ENCODE measurements around the gene IMPDH2. TPM values are rescaled to one million over a fixed set of nuclear protein-coding genes. Genes with fewer than 3 reads are reported as not detected.

IMPDH2 gene
- total RNA-seq, 4 donors from 2014 or later = 123 to 278 (median 200) TPM

- Histone ChIP-seq H3K4me1 (peaks cover 0 to 8% (median 1%) of the 10 kb centered on the region in 3 donors), H3K27me3 (no peaks in the 10 kb centered on the region), H3K4me3 (no peak overlapping the region), H3K27ac (no peak overlapping the region), H3K36me3 (peaks cover 0 to 32% (median 0%) of the 10 kb centered on the region in 3 donors), H3K9me3 (no peaks in the 10 kb centered on the region)
- WGBS, 2 donors = 100% methylated on average over 3 to 6 of the region's 8 CpGs
- intact Hi-C loops (cut with DNase I) = no loop called here
- DNase-seq = no peak
- TF ChIP-seq POLR2A (IDR thresholded peaks at IDR 0.05) (no peak), CTCF (IDR thresholded peaks at IDR 0.05) (no peak)
Measured at GRCh38 chr3:48997102-48997635, 32.0 kb downstream of the IMPDH2 start.

DNA sequence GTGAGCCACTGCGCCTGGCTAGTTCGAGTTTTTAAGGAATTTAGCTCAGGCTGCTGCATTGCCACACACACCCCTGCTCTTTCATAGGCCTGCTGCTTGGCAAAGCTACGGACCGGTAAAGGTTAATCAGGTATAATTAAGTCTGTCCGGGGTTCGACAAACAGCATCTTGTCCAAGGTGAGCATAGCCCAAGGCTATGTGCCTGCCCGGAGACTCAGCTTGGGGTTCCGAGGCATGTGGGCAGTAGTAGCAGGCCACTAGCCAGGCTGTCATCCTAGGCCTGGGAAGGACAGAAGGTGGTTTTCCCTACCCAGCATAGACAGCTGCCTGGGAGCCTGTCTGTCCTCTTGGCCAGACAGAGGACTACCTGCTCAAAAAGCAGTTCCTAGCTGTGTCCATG, 32.6 kb downstream of the IMPDH2 start:
- Histone ChIP-seq H3K4me3 (no peak overlapping the region), H3K9me3 (no peaks in the 10 kb centered on the region), H3K4me1 (peaks cover 3 to 14% (median 6%) of the 10 kb centered on the region in 3 donors), H3K27ac (no peak overlapping the region), H3K27me3 (no peaks in the 10 kb centered on the region), H3K36me3 (peaks cover 0 to 32% (median 0%) of the 10 kb centered on the region in 3 donors)
- WGBS, 2 donors = 75 to 95% methylated on average over 2 to 7 of the region's 8 CpGs
- intact Hi-C loops (cut with DNase I) = no loop called here
- DNase-seq = no peak
- TF ChIP-seq CTCF (IDR thresholded peaks at IDR 0.05) (no peak), POLR2A (IDR thresholded peaks at IDR 0.05) (no peak)

- Histone ChIP-seq H3K27ac (no peak overlapping the region), H3K4me1 (peaks cover 14 to 38% (median 18%) of the 10 kb centered on the region in 3 donors), H3K27me3 (no peaks in the 10 kb centered on the region), H3K9me3 (no peaks in the 10 kb centered on the region), H3K4me3 (no peak overlapping the region), H3K36me3 (peaks cover 0 to 32% (median 0%) of the 10 kb centered on the region in 3 donors)
- intact Hi-C loops (cut with DNase I) = no loop called here
- no peak for TF ChIP-seq POLR2A (IDR thresholded peaks at IDR 0.05)
- no peak for TF ChIP-seq CTCF (IDR thresholded peaks at IDR 0.05)
- no peak for DNase-seq
Measured at GRCh38 chr3:48993834-48994233, 35.4 kb downstream of the IMPDH2 start.

DNA sequence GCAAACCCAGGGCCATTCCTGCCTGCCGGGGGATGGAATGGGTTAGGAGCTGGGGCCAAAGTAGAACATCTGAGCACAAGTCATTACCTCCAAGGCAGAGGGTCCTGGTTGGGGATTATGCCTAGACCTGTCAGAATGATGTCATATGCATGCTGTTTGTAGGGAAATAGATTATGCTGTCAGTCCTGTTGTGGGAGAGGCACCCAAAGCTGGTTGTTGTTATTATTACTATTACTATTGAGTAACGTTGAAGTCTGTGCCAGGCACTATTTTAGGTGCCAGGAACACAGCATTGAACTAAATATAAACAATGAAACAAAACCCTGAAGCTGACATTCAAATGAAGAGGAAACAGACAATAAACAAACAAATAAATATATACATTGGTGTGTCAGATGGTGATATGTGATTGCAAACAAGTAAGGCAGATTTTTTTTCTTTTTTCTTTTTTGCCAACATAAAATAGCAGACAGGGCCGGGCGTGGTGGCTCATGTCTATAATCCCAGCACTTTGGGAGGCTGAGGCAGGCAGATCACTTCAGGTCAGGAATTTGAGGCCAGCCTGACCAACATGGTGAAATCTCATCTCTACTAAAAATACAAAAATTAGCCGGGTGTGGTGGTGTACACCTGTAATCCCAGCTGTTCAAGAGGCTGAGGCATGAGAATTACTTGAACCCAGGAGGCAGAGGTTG, 37.2 kb downstream of the IMPDH2 start:
- no peaks in the 10 kb centered on the region for H3K27me3 ChIP-seq
- peak overlapping the region in 2 of 4 donors; percentile 91 to 96 for H3K4me3 ChIP-seq
- H3K9me3 ChIP-seq = no peaks in the 10 kb centered on the region
- 64 to 70% methylated on average over 4 to 5 of the region's 5 CpGs for WGBS, 2 donors
- no peak for DNase-seq
- peak overlapping the region in 1 of 4 donors; percentile 90 for H3K27ac ChIP-seq
- intact Hi-C loops (cut with DNase I) = no loop called here
- H3K4me1 ChIP-seq = peaks cover 14 to 47% (median 22%) of the 10 kb centered on the region in 3 donors
- H3K36me3 ChIP-seq = peaks cover 0 to 20% (median 0%) of the 10 kb centered on the region in 3 donors
- TF ChIP-seq CTCF (IDR thresholded peaks at IDR 0.05) = no peak

- Histone ChIP-seq H3K27me3 (no peaks in the 10 kb centered on the region), H3K4me1 (peaks cover 14 to 47% (median 22%) of the 10 kb centered on the region in 3 donors), H3K36me3 (peaks cover 0 to 22% (median 0%) of the 10 kb centered on the region in 3 donors), H3K9me3 (no peaks in the 10 kb centered on the region), H3K27ac (peak overlapping the region; percentile 81 to 98 (median 88)), H3K4me3 (peak overlapping the region; percentile 59 to 96 (median 75))
- DNase-seq = no peak
- 9 to 11% methylated on average over 5 to 24 of the region's 40 CpGs for WGBS, 2 donors
- intact Hi-C loops (cut with DNase I) = no loop called here
- TF ChIP-seq POLR2A (IDR thresholded peaks at IDR 0.05) (no peak), CTCF (IDR thresholded peaks at IDR 0.05) (no peak)
Measured at GRCh38 chr3:48990636-48991469, 38.3 kb downstream of the IMPDH2 start.
